Limb (tissue), 2 donors: ENCODE results near the gene PTH1R.

Source experiments
- DNase-seq, 2 donors: peaks; one replicate each; pipeline ENCODE4 v3.0.0-alpha.2; 2016; ENCODE audit errors: extremely low spot score in 2 of 2

Gene PTH1R

DNA sequence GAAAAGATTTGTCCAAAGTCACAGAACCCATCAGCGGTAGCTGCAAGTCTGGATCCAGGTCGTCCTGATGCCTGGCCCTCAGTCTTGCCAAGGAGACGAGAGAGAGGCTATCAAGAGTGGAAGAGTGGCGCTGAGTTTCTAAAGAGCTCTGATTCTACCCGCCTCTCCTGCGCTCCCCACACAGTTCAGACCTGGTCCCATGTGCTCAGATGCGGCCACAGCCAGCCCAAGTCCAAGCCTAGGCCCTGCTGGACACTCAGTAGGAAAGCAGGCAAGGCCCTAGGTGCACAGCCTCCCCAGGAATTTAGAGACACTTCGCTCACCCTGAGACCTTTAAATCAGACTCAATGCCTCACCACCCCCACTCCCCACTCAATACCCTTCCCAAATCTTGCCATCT, 66.7 kb downstream of the PTH1R start:
- no peak for DNase-seq

DNA sequence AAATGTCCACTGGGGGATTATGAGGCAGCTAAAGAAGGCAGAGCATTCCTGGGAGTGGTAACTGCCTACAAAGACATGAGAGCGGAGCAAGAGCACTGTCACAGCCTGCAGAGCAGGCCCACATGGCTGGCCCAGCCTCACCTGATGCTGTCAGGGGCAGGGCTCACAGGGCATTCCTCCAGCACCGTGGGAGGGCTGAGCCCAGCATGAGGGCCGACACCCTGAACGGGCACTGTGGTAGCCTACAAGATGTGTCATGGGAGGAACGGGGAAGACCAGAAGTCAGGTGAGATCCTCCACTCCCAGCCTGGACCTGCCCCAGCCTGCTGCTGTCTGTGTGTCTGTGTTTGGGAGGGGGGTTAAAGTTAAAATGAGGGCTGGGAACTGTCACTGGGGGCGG, 68.9 kb downstream of the PTH1R start:
- no peak for DNase-seq

DNA sequence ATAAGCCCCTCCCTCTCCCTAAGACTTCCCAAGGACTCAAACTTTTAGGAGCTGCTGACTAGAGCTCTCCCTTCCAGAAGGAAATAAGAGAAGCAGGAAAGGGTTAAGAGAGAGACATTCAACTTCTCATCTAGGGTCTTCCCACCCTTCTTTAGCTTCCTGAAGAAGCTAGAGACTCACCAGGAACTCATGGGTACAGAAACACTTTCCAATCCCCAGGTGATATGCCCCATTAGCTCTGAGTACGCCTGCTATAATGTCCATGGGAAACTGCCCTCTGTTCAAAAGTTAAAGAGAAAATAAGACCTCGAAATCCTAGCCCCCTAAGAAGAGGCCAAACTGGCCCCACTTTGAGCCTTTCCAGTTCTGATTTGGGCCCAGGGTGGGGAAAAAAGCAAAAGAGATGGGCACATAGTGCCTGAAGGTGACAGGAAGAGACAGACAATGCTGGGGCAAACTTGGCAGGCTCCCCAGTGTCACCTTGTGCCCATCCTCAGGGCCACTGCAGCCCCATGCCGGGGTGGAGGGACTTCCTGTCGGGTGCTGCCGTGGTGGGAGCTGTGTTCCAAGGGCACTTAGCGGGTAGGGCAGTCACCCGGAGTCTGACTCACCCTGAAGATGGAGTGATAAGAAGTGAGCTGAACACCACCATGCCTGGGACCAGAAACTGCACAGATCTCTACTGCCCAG, 69.5 kb downstream of the PTH1R start:
- DNase-seq: no peak

DNA sequence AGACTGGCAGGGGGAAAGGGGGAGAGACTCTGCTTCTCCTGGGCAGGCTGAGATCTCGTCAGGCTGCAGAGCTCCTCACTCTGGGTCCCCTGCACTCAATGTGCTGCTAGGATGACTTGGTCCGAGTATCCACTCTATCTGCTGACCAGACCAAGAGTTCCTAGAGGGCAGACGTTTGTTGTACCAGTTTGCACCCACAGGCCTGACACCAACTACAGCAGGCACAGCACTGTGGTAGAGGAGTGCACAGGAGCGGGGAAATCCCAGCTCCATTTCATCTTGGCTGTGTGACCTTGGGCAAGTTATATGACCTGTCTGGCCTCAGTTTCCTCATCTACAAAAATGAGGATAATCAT, 70.0 kb downstream of the PTH1R start:
- no peak for DNase-seq

DNA sequence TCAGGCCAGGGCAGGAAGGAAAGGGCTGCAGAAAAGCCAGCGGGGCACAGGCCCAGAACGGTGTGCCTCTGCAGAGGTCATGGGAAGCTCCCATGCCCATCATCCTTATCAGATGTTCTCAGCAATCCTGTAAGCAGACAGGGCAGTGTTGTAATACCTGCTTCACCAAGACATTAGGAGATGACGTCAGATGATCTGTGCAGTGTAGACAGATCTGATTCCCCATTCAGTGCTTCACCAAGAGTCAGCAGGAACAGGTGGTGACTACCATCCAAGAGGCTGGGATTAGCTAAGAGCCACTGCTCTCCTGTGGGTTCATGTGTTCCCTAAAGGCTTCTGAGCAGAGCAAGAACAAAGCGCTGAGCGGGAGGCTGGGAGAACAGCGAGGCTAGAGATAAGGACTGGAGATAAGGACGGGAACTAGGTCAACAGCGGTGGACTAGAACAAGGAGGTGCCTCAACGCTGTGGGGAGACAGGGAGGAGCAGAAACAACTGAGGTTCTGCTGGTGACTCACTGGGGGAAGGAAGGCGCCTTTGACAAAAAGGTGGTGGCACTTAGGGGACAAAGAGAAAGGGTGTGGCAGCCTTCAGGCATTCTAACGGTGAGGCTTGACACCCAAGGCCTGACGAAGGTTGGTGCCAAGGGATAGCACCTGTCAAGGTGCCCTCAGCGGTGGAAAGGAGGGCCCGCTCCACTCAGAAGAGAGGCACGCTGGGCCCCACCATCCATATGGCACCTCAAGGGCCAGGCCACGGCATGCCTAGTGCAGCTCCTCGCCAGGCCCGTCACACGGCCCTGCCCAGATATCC, 70.7 kb downstream of the PTH1R start:
- no peak for DNase-seq

DNA sequence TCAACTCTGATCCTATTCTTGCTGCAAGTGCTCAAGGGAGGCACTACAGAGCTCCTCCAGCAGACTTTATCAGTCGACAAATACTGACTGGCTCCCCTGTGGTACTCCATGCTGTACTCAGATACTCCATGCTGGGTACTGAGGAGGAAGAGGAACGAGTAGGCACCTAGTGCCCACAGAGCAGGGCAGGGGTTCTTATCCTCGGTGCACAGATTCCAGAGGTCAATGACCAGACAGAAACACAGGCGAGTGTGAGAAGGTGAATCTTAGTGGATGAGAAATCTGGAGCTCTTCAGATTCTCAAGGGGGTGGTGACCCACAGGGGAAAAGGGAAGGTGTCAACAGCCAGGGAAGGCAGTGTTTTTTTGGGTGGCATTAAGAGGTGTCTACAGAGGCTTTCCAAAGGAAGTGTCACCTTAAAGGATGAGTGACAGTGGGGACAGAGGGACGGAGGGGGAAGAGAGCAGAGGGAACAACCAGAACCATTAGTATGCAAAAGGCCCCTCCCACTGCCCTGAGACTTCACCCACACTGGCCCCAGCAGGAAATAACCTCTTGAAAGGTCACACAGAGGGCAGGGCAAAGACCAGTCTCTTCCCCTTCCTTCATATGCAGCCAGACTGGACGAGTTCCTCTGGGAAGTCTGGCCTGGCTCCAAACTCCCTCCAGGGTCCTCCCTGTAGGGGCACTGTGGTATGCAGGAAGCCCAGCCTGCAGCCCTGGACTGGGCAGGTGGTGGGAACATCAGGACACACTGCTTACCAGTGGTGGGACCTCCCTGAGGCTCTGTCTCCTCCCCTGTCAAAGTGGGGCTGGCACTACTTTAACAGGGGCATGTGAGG, 71.5 kb downstream of the PTH1R start:
- DNase-seq: no peak

DNA sequence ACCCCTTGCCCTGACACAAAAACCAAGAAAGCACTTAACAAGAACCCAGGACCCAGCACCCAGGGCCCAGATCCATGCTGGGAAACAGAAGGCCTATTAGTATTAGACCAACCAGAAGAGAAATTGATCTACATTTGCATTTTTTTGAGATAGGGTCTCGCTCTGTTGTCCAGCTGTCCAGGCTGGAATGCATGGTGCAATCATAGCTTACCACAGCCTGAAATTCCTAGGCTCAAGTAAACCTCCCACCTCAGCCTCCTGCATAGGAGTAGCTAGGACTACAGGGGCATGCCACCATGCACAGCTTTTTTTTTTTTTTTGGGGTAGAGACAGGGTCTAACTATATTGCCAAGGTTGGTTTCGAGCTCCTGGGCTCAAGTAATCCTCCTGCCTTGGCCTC, 72.7 kb downstream of the PTH1R start:
- no peak for DNase-seq

DNA sequence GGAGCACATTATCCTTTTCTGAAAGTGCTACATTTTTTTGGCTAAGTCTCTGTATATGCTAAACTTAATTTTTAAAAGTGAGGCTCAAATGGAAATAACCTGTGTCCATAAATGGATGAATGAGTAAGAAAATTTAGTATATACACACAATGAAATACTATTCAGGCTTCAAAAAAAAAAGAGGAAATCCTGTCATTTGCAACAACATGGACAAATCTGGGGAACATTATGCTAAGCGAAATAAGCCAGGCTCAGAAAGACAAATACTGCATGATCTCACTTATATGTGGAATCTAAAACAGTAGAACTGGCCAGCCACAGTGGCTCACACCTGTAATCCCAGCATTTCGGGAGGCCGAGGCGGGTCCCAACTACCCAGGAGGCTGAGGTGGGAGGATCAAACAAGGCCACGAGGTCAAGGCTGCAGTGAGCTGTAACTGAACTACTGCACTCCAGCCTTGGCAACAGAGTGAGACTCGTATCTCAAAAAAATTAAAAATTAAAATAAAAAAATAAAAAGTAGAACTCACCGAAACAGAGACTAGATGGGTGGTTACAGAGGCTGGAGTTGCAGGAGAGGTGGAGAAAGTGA, 73.2 kb downstream of the PTH1R start:
- DNase-seq: no peak

DNA sequence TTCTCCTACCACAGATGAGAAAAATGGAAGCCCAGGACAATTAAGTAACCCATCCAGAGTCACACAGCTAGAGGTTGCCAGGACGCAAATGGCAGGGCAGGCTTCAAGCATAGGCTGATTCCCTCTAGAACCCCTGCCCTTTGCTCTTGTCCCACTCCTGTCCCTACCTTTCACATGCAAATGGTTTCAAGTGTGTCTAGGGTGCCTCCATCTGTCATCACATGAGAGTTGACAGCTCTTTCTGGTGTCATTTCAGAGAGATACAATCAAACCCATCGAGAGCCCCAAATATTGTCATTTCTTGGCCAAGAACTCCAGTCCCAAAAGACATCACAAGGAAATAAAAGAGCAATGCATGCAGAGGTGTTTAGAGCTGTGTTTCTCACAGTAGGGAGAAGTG, 75.3 kb downstream of the PTH1R start:
- DNase-seq: no peak
